Measurements from ENCODE around the gene ABR.
"Not testable (repeated sequence)": the region's sequence is repeated elsewhere in the genome, so short reads cannot be mapped to it uniquely, and the experiment has no call there.

DNA sequence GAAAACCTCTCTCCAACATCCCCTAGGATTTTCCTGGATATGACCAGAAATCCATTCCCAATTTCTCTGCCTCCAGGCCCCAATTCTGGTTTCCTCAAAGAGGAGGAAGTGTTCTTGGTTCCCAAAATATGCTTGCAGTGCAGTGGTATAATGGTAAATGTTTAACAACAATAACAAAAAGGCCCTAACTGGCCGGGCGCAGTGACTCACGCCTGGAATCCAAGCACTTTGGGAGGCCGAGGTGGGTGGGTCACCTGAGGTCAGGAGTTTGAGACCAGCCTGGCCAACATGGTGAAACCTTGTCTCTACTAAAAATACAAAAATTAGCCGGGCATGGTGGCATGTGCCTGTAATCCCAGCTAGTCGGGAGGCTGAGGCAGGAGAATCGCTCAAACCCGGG is 184.5 kb downstream of the ABR start:
- TF ChIP-seq, protein P1, sequence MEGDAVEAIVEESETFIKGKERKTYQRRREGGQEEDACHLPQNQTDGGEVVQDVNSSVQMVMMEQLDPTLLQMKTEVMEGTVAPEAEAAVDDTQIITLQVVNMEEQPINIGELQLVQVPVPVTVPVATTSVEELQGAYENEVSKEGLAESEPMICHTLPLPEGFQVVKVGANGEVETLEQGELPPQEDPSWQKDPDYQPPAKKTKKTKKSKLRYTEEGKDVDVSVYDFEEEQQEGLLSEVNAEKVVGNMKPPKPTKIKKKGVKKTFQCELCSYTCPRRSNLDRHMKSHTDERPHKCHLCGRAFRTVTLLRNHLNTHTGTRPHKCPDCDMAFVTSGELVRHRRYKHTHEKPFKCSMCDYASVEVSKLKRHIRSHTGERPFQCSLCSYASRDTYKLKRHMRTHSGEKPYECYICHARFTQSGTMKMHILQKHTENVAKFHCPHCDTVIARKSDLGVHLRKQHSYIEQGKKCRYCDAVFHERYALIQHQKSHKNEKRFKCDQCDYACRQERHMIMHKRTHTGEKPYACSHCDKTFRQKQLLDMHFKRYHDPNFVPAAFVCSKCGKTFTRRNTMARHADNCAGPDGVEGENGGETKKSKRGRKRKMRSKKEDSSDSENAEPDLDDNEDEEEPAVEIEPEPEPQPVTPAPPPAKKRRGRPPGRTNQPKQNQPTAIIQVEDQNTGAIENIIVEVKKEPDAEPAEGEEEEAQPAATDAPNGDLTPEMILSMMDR (IDR thresholded peaks at IDR 0.05) = not testable (repeated sequence)
- TF ChIP-seq ZFX (IDR thresholded peaks at IDR 0.05; ENCODE audit: borderline replicate concordance) = not testable (repeated sequence)

Measured in 22Rv1 (cell line).